ENCODE results near the gene RUNX2.

Gene RUNX2

DNA sequence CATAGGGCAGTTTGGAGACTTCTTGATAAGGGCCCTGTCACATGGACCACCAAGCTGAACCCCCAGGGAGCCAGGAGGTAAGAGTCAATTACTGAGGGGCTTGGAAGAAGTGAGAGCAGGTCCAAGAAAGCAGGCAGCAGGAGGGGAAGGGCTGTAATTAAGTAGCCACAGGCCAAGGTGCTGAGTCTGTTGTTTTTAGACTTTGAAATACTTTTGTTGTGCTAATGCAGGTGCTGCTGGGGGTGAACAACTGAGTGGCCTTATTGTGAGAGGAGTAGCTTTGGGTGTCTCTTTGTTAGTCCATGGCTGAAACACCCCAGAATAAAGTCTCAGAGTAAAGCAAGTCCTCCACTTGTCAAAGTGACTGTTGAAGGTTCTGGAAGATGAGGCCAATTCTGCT, 316.6 kb downstream of the RUNX2 start:
- no peak overlapping the region for H3K27ac ChIP-seq (ENCODE audit: extremely low read depth, low read depth, low read length)
- POLR2A ChIA-PET: no interaction called here
- TF ChIP-seq ZNF324 (tag by site-specific recombination; IDR thresholded peaks at IDR 0.05) (no peak), YY2 (tag by site-specific recombination; IDR thresholded peaks at IDR 0.05) (no peak)
- H3K9me3 ChIP-seq (ENCODE audit: control insufficient read depth, insufficient read depth, low read depth, low read length): no peaks in the 10 kb centered on the region
- CTCF ChIA-PET: interaction anchor here (1.5 kb wide), 1 partner anchor 70 kb away, joined by 5 read pairs; no protein-coding TSS in a partner anchor
- H3K4me3 ChIP-seq (ENCODE audit: low read depth, low read length): no peak overlapping the region
- no peaks in the 10 kb centered on the region for H3K4me1 ChIP-seq (ENCODE audit: control insufficient read depth, insufficient read depth, low read length)
- H3K36me3 ChIP-seq (ENCODE audit: control insufficient read depth in 2 of 2, insufficient read depth in 1 of 2, low read length in 2 of 2): no peaks in the 10 kb centered on the region

DNA sequence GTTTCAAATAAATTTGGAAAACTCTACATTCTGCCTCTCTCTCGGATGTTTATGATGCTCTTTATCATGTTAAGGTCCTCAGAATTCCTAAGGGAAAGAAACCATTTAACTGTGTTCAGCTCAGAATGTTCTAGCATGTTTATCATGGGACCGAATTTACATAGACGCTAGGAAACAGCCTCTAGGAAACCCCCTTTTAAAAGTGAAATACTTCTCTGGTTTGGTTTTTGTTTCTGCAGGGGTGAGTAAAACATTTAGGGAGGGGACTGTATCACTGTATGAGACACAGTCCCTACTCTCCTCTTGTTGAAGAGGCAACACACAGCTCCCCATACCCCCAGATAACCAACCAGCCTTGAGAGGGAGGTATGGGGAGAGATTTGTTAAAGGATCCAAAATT, 317.2 kb downstream of the RUNX2 start:
- H3K4me1 ChIP-seq (ENCODE audit: control insufficient read depth, insufficient read depth, low read length): no peaks in the 10 kb centered on the region
- no peak for TF ChIP-seq ZNF140 (tag by site-specific recombination; IDR thresholded peaks at IDR 0.05)
- no peak for TF ChIP-seq KLF7 (tag by site-specific recombination; IDR thresholded peaks at IDR 0.05; ENCODE audit: borderline replicate concordance)
- TF ChIP-seq GLIS1 (tag by site-specific recombination; IDR thresholded peaks at IDR 0.05): no peak
- no peak for TF ChIP-seq ZNF658 (tag by site-specific recombination; IDR thresholded peaks at IDR 0.05)
- TF ChIP-seq, protein P1, sequence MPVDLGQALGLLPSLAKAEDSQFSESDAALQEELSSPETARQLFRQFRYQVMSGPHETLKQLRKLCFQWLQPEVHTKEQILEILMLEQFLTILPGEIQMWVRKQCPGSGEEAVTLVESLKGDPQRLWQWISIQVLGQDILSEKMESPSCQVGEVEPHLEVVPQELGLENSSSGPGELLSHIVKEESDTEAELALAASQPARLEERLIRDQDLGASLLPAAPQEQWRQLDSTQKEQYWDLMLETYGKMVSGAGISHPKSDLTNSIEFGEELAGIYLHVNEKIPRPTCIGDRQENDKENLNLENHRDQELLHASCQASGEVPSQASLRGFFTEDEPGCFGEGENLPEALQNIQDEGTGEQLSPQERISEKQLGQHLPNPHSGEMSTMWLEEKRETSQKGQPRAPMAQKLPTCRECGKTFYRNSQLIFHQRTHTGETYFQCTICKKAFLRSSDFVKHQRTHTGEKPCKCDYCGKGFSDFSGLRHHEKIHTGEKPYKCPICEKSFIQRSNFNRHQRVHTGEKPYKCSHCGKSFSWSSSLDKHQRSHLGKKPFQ (tag by site-specific recombination; IDR thresholded peaks at IDR 0.05): no peak
- no peak for TF ChIP-seq ZNF510 (tag by site-specific recombination; IDR thresholded peaks at IDR 0.05; ENCODE audit: insufficient replicate concordance)
- no peak for TF ChIP-seq GLIS2 (tag by site-specific recombination; IDR thresholded peaks at IDR 0.05)
- TF ChIP-seq ZNF121 (tag by site-specific recombination; IDR thresholded peaks at IDR 0.05): no peak
- no peak for TF ChIP-seq ZNF777 (tag by site-specific recombination; IDR thresholded peaks at IDR 0.05; ENCODE audit: borderline replicate concordance)
- no peak for TF ChIP-seq ZNF423 (tag by site-specific recombination; IDR thresholded peaks at IDR 0.05)
- TF ChIP-seq, protein P2, sequence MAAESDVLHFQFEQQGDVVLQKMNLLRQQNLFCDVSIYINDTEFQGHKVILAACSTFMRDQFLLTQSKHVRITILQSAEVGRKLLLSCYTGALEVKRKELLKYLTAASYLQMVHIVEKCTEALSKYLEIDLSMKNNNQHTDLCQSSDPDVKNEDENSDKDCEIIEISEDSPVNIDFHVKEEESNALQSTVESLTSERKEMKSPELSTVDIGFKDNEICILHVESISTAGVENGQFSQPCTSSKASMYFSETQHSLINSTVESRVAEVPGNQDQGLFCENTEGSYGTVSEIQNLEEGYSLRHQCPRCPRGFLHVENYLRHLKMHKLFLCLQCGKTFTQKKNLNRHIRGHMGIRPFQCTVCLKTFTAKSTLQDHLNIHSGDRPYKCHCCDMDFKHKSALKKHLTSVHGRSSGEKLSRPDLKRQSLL (tag by site-specific recombination; IDR thresholded peaks at IDR 0.05): no peak
- no peak for TF ChIP-seq ZNF24 (tag by site-specific recombination; IDR thresholded peaks at IDR 0.05)
- H3K9me3 ChIP-seq (ENCODE audit: control insufficient read depth, insufficient read depth, low read depth, low read length): no peaks in the 10 kb centered on the region
- H3K27ac ChIP-seq (ENCODE audit: extremely low read depth, low read depth, low read length): no peak overlapping the region
- no peak overlapping the region for H3K4me3 ChIP-seq (ENCODE audit: low read depth, low read length)
- no peaks in the 10 kb centered on the region for H3K36me3 ChIP-seq (ENCODE audit: control insufficient read depth in 2 of 2, insufficient read depth in 1 of 2, low read length in 2 of 2)
- CTCF ChIA-PET: interaction anchor here (0.6 to 1.5 kb wide), 2 partner anchors 70 to 267 kb away, joined by 3 to 5 read pairs; partner anchors contain the start of gene SUPT3H
- POLR2A ChIA-PET: no interaction called here

DNA sequence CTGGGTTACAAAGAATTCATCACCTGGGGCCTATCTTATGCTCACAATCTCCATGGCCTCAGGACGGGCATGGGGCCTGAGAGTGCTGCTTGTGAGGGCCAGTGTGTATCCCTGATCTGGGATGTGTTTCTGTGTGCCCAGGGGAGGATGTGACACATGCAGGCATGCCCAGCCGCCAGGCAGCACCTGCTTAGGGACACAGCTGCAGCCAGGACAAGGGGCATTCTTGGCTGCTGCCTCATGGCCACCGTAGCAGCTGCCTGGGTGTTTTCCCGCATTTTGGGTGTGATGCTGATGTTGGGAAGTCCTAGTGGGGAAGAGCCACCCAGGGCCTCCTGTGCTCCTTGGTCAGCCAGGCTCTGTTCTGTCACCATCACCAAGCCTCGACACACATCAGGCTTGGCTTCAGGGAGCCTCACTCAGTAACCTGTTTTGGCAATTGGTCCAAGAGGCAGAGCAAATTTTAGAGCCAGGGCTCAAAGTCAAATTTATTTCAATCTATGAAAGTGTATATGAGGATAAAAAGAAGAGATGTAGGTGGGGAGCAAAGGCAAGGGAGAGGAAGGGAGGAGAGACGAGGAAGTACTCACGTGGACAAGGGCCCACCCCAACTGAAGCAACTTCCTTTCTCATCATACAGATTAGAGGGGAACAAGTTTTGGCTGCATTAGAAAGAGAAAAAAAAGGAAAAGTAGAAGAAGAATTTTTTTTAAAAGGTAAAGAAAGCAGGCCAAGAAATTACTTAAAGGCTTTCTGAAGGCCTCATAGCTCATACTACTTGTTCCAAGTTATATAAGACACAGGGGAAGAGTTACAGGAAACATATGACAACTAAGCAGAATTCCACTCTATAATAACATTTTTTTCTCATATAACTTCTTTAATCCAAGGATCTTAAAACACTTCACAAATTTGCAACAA, 319.5 kb downstream of the RUNX2 start:
- no peaks in the 10 kb centered on the region for H3K36me3 ChIP-seq (ENCODE audit: control insufficient read depth in 2 of 2, insufficient read depth in 1 of 2, low read length in 2 of 2)
- no peak overlapping the region for H3K4me3 ChIP-seq (ENCODE audit: low read depth, low read length)
- no peaks in the 10 kb centered on the region for H3K4me1 ChIP-seq (ENCODE audit: control insufficient read depth, insufficient read depth, low read length)
- ChIA-PET POLR2A (no interaction called here), CTCF (interaction anchor here (0.6 kb wide), 1 partner anchor 40 kb away, joined by 3 read pairs; no protein-coding TSS in a partner anchor)
- no peaks in the 10 kb centered on the region for H3K9me3 ChIP-seq (ENCODE audit: control insufficient read depth, insufficient read depth, low read depth, low read length)
- H3K27ac ChIP-seq (ENCODE audit: extremely low read depth, low read depth, low read length): no peak overlapping the region
- TF ChIP-seq, protein P3, sequence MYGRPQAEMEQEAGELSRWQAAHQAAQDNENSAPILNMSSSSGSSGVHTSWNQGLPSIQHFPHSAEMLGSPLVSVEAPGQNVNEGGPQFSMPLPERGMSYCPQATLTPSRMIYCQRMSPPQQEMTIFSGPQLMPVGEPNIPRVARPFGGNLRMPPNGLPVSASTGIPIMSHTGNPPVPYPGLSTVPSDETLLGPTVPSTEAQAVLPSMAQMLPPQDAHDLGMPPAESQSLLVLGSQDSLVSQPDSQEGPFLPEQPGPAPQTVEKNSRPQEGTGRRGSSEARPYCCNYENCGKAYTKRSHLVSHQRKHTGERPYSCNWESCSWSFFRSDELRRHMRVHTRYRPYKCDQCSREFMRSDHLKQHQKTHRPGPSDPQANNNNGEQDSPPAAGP (tag by site-specific recombination; IDR thresholded peaks at IDR 0.05): no peak
- TF ChIP-seq ZNF366 (tag by site-specific recombination; conservative IDR thresholded peaks at IDR 0.05) (no peak), ZNF843 (tag by site-specific recombination; IDR thresholded peaks at IDR 0.05) (no peak), RBAK (tag by site-specific recombination; IDR thresholded peaks at IDR 0.05) (no peak), ZBTB1 (tag by site-specific recombination; IDR thresholded peaks at IDR 0.05) (no peak), SCRT2 (tag by site-specific recombination; IDR thresholded peaks at IDR 0.05) (no peak)
- TF ChIP-seq, protein P4, sequence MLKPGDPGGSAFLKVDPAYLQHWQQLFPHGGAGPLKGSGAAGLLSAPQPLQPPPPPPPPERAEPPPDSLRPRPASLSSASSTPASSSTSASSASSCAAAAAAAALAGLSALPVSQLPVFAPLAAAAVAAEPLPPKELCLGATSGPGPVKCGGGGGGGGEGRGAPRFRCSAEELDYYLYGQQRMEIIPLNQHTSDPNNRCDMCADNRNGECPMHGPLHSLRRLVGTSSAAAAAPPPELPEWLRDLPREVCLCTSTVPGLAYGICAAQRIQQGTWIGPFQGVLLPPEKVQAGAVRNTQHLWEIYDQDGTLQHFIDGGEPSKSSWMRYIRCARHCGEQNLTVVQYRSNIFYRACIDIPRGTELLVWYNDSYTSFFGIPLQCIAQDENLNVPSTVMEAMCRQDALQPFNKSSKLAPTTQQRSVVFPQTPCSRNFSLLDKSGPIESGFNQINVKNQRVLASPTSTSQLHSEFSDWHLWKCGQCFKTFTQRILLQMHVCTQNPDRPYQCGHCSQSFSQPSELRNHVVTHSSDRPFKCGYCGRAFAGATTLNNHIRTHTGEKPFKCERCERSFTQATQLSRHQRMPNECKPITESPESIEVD (tag by site-specific recombination; IDR thresholded peaks at IDR 0.05): no peak
- TF ChIP-seq, protein P5, sequence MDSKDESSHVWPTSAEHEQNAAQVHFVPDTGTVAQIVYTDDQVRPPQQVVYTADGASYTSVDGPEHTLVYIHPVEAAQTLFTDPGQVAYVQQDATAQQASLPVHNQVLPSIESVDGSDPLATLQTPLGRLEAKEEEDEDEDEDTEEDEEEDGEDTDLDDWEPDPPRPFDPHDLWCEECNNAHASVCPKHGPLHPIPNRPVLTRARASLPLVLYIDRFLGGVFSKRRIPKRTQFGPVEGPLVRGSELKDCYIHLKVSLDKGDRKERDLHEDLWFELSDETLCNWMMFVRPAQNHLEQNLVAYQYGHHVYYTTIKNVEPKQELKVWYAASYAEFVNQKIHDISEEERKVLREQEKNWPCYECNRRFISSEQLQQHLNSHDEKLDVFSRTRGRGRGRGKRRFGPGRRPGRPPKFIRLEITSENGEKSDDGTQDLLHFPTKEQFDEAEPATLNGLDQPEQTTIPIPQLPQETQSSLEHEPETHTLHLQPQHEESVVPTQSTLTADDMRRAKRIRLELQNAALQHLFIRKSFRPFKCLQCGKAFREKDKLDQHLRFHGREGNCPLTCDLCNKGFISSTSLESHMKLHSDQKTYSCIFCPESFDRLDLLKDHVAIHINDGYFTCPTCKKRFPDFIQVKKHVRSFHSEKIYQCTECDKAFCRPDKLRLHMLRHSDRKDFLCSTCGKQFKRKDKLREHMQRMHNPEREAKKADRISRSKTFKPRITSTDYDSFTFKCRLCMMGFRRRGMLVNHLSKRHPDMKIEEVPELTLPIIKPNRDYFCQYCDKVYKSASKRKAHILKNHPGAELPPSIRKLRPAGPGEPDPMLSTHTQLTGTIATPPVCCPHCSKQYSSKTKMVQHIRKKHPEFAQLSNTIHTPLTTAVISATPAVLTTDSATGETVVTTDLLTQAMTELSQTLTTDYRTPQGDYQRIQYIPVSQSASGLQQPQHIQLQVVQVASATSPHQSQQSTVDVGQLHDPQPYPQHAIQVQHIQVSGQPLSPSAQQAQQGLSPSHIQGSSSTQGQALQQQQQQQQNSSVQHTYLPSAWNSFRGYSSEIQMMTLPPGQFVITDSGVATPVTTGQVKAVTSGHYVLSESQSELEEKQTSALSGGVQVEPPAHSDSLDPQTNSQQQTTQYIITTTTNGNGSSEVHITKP (tag by site-specific recombination; IDR thresholded peaks at IDR 0.05): no peak
